Caco-2 (cell line): ENCODE data around the gene HOXB8. TPM values are rescaled to one million over a fixed set of nuclear protein-coding genes. Genes with fewer than 3 reads are reported as not detected.

Experiments
- BruUV-seq: library from RNA; stranded (reverse); fragments of 400-500 nt; replicated peaks from 2 replicates; lab custom pipeline; 2021; lab: Mats Ljungman, UMichigan
- CTCF ChIA-PET: fragments of 300-600 bp; sonication (Branson Sonifier 250); formaldehyde crosslinking; loops from one replicate; lab custom pipeline; 2022; ENCODE audit warnings: antibody characterized with exemption; lab: Charles Lee
- POLR2A ChIA-PET: fragments of 300-600 bp; sonication (Branson Sonifier 250); formaldehyde crosslinking; loops from one replicate; lab custom pipeline; 2022; ENCODE audit warnings: antibody characterized with exemption; lab: Charles Lee
- DNase-seq, 2 experiments: peaks; one replicate each; pipeline versions ENCODE4 v3.0.0 to v3.0.0-alpha.2; 2020 to 2022
- H3K27me3 ChIP-seq: replicated peaks from 2 replicates; pipeline ENCODE4 v1.6.0; 2011; ENCODE audit warnings: low read length; ENCODE audit not compliant: control insufficient read depth, insufficient read depth
- H3K36me3 ChIP-seq: 2 replicates; pipeline ENCODE4 v1.5.1; 2011; ENCODE audit warnings: low read length; ENCODE audit not compliant: control insufficient read depth, insufficient read depth
- H3K4me1 ChIP-seq: fragments of 250-450 bp; sonication (Bioruptor Pico); 2 replicates; pipeline ENCODE4 v1.5.1; 2020; ENCODE audit warnings: mild to moderate bottlenecking
- H3K4me3 ChIP-seq: 2 replicates; pipeline ENCODE4 v1.5.1; 2011; ENCODE audit warnings: low read depth, mild to moderate bottlenecking, control low read depth, low read length
- H3K9me3 ChIP-seq: fragments of 250-450 bp; sonication (Bioruptor Pico); 2 replicates; pipeline ENCODE4 v1.5.1; 2020; ENCODE audit warnings: mild to moderate bottlenecking, moderate library complexity
- H3K27ac Mint-ChIP-seq: one replicate; pipeline ENCODE4 v1.8.0; 2022; ENCODE audit warnings: mixed read lengths; ENCODE audit not compliant: unreplicated experiment
- H3K27me3 Mint-ChIP-seq: one replicate; pipeline ENCODE4 v1.8.0; 2022; ENCODE audit warnings: mixed read lengths; ENCODE audit not compliant: insufficient read depth, unreplicated experiment
- H3K36me3 Mint-ChIP-seq: one replicate; pipeline ENCODE4 v1.8.0; 2022; ENCODE audit warnings: mild to moderate bottlenecking, mixed read lengths; ENCODE audit not compliant: insufficient read depth, unreplicated experiment
- H3K4me1 Mint-ChIP-seq: one replicate; pipeline ENCODE4 v1.8.0; 2022; ENCODE audit warnings: low read depth, mixed read lengths; ENCODE audit not compliant: unreplicated experiment
- H3K4me3 Mint-ChIP-seq: one replicate; pipeline ENCODE4 v1.8.0; 2022; ENCODE audit warnings: mild to moderate bottlenecking, moderate library complexity, mixed read lengths; ENCODE audit not compliant: unreplicated experiment
- H3K9me3 Mint-ChIP-seq: one replicate; pipeline ENCODE4 v1.8.0; 2022; ENCODE audit warnings: mixed read lengths; ENCODE audit not compliant: unreplicated experiment
- intact Hi-C: fragments of 100-400 bp; cut with micrococcal nuclease; formaldehyde crosslinking; loops from one replicate; pipeline ENCODE4 v1.10.0; 2022; ENCODE audit not compliant: unreplicated experiment
- total RNA-seq: library from RNA; stranded (reverse); gene quantifications from 2 replicates; pipeline ENCODE4 v1.2.3, GENCODE V29; 2022
- TF ChIP-seq, protein P1 (sequence below), 2 experiments: fragments of 200-600 bp in 1 of 2; IDR thresholded peaks; 1 replicate in 1 of 2; 2 replicates in 1 of 2; pipeline versions ENCODE4 v1.5.1 to v1.8.0; 2011 to 2022; ENCODE audit warnings: antibody characterized with exemption in 1 of 2, control low read depth in 1 of 2, inconsistent platforms in 1 of 2, low read depth in 1 of 2, low read length in 1 of 2, mild to moderate bottlenecking in 1 of 2, moderate library complexity in 1 of 2; ENCODE audit not compliant: insufficient read depth in 1 of 2, severe bottlenecking in 1 of 2, unreplicated experiment in 1 of 2

Gene HOXB8
- total RNA-seq, 1 experiment from 2014 or later = 1.2 TPM

DNA sequence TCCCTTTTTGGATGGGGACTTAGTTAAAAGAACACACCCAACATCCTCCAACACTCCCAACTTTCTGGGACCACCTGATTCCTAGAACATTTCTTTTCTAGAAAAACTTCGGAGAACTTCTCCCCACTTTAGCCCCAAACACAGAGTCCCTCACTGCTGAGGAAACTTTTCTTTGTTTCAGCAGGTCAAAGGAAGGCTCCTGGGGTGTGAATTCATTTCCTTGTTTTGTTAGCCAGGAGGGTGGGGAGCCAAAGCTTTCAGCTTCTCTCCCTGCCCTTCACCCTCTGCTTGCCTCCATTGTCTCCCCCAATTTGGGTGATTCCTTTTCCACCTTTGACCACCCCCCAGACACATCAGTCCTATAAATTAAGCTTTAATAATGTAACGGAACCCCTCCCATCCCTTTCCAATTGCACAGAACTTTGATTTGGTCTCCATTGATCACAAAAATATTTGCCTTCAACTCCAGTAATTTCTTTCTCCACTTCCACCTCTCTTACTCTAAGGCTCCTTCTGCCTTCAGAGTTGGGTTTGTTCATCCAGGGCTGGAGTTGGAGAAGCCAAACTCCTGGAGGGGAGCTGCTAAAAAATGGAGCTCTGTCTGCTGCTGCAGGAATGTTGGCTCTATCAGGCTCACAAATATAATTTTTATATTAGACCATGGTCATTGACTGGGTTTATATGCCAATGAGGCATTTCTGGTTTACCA is 47.3 kb downstream of the HOXB8 start:
- H3K27me3 ChIP-seq = no peaks in the 10 kb centered on the region
- intact Hi-C loops = no loop called here
- BruUV-seq = no TSS peak
- DNase-seq = no peak
- H3K27me3 Mint-ChIP-seq = no peaks in the 10 kb centered on the region
- H3K36me3 ChIP-seq = no peaks in the 10 kb centered on the region
- no peaks in the 10 kb centered on the region for H3K9me3 Mint-ChIP-seq
- H3K4me3 Mint-ChIP-seq = no peak overlapping the region
- no peak overlapping the region for H3K27ac Mint-ChIP-seq
- H3K4me1 ChIP-seq = peaks cover 17% of the 10 kb centered on the region
- CTCF ChIA-PET = no interaction called here
- H3K9me3 ChIP-seq = no peaks in the 10 kb centered on the region
- no peaks in the 10 kb centered on the region for H3K4me1 Mint-ChIP-seq
- POLR2A ChIA-PET = no interaction called here
- no peaks in the 10 kb centered on the region for H3K36me3 Mint-ChIP-seq
- no peak overlapping the region for H3K4me3 ChIP-seq
- TF ChIP-seq, protein P1, sequence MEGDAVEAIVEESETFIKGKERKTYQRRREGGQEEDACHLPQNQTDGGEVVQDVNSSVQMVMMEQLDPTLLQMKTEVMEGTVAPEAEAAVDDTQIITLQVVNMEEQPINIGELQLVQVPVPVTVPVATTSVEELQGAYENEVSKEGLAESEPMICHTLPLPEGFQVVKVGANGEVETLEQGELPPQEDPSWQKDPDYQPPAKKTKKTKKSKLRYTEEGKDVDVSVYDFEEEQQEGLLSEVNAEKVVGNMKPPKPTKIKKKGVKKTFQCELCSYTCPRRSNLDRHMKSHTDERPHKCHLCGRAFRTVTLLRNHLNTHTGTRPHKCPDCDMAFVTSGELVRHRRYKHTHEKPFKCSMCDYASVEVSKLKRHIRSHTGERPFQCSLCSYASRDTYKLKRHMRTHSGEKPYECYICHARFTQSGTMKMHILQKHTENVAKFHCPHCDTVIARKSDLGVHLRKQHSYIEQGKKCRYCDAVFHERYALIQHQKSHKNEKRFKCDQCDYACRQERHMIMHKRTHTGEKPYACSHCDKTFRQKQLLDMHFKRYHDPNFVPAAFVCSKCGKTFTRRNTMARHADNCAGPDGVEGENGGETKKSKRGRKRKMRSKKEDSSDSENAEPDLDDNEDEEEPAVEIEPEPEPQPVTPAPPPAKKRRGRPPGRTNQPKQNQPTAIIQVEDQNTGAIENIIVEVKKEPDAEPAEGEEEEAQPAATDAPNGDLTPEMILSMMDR (IDR thresholded peaks at IDR 0.05; ENCODE audit: insufficient read depth in 1 of 2, low read depth in 1 of 2, low read length in 1 of 2, severe bottlenecking in 1 of 2, unreplicated experiment in 1 of 2) = no peak

DNA sequence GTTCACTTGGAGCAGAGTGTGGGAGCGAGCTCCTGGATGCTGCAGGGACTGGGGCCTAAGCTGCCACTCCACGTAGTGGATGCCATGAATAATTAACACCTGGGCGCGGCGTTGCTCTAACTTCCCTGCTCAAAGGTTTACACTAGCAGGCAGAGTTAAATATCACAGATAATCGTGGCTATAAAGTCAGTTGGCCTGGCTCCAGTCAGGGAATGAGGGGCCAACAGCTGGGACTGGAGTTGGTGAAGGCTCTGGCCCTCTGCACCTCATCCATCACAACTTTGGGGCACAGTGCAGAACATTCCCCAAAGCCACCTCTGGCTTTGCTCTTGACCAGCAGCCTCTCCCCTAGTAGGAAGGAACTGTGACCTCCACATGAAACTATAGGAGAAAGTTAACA is 47.9 kb downstream of the HOXB8 start:
- Mint-ChIP-seq H3K27me3 (no peaks in the 10 kb centered on the region), H3K27ac (no peak overlapping the region), H3K4me1 (no peaks in the 10 kb centered on the region), H3K4me3 (no peak overlapping the region), H3K36me3 (no peaks in the 10 kb centered on the region), H3K9me3 (no peaks in the 10 kb centered on the region)
- ChIA-PET POLR2A (no interaction called here), CTCF (no interaction called here)
- Histone ChIP-seq H3K9me3 (no peaks in the 10 kb centered on the region), H3K4me3 (no peak overlapping the region), H3K36me3 (no peaks in the 10 kb centered on the region), H3K27me3 (no peaks in the 10 kb centered on the region), H3K4me1 (peaks cover 17% of the 10 kb centered on the region)
- BruUV-seq = no TSS peak
- TF ChIP-seq, protein P1 (IDR thresholded peaks at IDR 0.05; ENCODE audit: insufficient read depth in 1 of 2, low read depth in 1 of 2, low read length in 1 of 2, severe bottlenecking in 1 of 2, unreplicated experiment in 1 of 2) = no peak
- DNase-seq = no peak
- intact Hi-C loops = no loop called here

DNA sequence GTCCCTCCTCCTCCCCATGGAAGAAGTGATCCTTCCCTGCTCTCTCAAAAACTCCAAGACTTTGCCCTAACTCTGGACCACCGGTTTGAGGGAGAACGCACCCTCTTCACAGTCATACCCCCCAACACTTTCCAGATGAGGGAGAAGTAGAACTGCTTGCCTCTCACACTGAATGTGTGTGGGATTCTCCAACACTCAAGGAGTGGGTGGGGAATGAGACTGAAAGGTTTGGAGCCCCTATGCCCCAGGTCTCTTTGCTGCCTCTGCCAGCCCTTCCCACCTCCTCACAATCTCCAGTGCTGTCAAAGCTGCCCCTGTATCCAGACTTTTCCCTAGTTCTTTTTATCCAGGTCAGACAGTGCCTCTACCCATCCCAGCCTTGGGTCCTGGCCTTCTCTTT is 48.4 kb downstream of the HOXB8 start:
- TF ChIP-seq, protein P1 (IDR thresholded peaks at IDR 0.05; ENCODE audit: insufficient read depth in 1 of 2, low read depth in 1 of 2, low read length in 1 of 2, severe bottlenecking in 1 of 2, unreplicated experiment in 1 of 2) = no peak
- DNase-seq = no peak
- H3K4me3 Mint-ChIP-seq = no peak overlapping the region
- no peak overlapping the region for H3K27ac Mint-ChIP-seq
- CTCF ChIA-PET = interaction anchor here (0.6 kb wide), 1 partner anchor 153 kb away, joined by 3 read pairs; no protein-coding TSS in a partner anchor
- no TSS peak for BruUV-seq
- Histone ChIP-seq H3K36me3 (no peaks in the 10 kb centered on the region), H3K9me3 (no peaks in the 10 kb centered on the region), H3K4me3 (no peak overlapping the region), H3K27me3 (no peaks in the 10 kb centered on the region), H3K4me1 (peaks cover 17% of the 10 kb centered on the region)
- POLR2A ChIA-PET = no interaction called here
- H3K9me3 Mint-ChIP-seq = no peaks in the 10 kb centered on the region
- H3K4me1 Mint-ChIP-seq = no peaks in the 10 kb centered on the region
- no peaks in the 10 kb centered on the region for H3K27me3 Mint-ChIP-seq
- no peaks in the 10 kb centered on the region for H3K36me3 Mint-ChIP-seq
- intact Hi-C loops = no loop called here
